ENCODE results near the gene DDX27. TPM values are rescaled to one million over a fixed set of nuclear protein-coding genes. Genes with fewer than 3 reads are reported as not detected.
"Not testable (repeated sequence)": the region's sequence is repeated elsewhere in the genome, so short reads cannot be mapped to it uniquely, and the experiment has no call there.

The DDX27 gene
- total and polyA plus RNA-seq, 4 donors = 16.3 to 32.3 (median 24.9) TPM

DNA sequence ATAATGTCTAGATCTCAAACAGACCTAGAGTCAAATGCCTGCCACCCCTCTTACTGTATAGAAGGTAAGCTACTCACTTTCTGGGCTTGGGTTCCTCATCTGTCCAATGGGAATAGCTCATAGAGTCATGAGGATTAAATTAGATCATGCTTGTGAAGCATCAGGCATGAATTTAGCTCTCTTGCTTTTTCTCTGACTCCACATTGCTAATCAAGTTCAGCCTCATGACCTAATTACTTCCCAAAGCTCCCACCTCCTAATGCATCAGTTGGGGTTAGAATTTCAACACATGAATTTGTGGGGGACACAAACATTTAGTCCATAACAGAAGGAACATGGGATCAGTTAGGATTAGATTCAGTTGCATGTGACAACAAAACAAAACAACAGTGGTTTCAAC is 4.6 kb upstream of the DDX27 start:
- no peak for DNase-seq
- H3K4me1 ChIP-seq (ENCODE audit: control insufficient read depth in 1 of 2, insufficient read depth in 2 of 2, low read length in 2 of 2) = no peaks in the 10 kb centered on the region
- intact Hi-C loops (cut with DNase I) = loop anchor here in 1 of 2 donors (2.0 kb wide), 1 partner anchor 82 kb away; no protein-coding TSS in a partner anchor

DNA sequence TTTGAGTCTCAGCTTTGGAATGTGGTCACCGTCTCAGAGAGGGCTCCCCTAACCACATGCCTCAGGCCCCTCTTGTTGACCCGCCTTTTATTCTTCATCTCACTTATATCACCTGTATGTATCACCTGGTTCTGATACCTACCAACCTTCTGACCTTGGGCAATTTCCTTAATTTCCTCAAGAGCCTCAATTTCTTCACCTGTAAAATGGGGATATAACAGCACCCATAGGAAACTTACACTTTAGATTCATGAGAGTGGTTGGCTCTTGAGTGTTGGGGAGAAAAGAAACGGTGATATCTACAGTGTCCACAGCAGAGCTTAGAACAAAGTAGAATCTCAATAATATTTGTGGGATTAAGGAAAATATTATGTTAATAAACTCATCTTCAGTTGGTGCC is 4.0 kb upstream of the DDX27 start:
- 90 to 92% methylated on average over 3 of the region's 3 CpGs for WGBS, 2 donors
- peaks cover 0 to 2% of the 10 kb centered on the region in 2 donors for H3K4me1 ChIP-seq (ENCODE audit: control insufficient read depth in 1 of 2, insufficient read depth in 2 of 2, low read length in 2 of 2)
- ATAC-seq (ENCODE audit: low FRiP score) (no peak), DNase-seq (no peak)
- intact Hi-C loops (cut with DNase I) = loop anchor here in 1 of 2 donors (2.0 kb wide), 1 partner anchor 82 kb away; no protein-coding TSS in a partner anchor
- no peaks in the 10 kb centered on the region for H3K9me3 ChIP-seq (ENCODE audit: control insufficient read depth, low read length)
- no peaks in the 10 kb centered on the region for H3K27me3 ChIP-seq (ENCODE audit: control insufficient read depth in 1 of 2, insufficient read depth in 2 of 2, low read length in 1 of 2)
- H3K27ac ChIP-seq (ENCODE audit: low read depth in 1 of 2, low read length in 2 of 2) = no peak overlapping the region
- no peak overlapping the region for H3K4me3 ChIP-seq (ENCODE audit: low read length in 2 of 2)
- H3K36me3 ChIP-seq (ENCODE audit: control insufficient read depth in 1 of 2, insufficient read depth in 2 of 2, low read length in 1 of 2) = no peaks in the 10 kb centered on the region

More for the DNA sequence above, 4.6 kb upstream of the DDX27 start:
- no peaks in the 10 kb centered on the region for H3K36me3 ChIP-seq (ENCODE audit: control insufficient read depth in 1 of 2, insufficient read depth in 2 of 2, low read length in 1 of 2)
- ATAC-seq (ENCODE audit: low FRiP score) = no peak
- H3K9me3 ChIP-seq (ENCODE audit: control insufficient read depth, low read length) = no peaks in the 10 kb centered on the region
- H3K27ac ChIP-seq (ENCODE audit: low read depth in 1 of 2, low read length in 2 of 2) = no peak overlapping the region
- no peaks in the 10 kb centered on the region for H3K27me3 ChIP-seq (ENCODE audit: control insufficient read depth in 1 of 2, insufficient read depth in 2 of 2, low read length in 1 of 2)
- no peak overlapping the region for H3K4me3 ChIP-seq (ENCODE audit: low read length in 2 of 2)

DNA sequence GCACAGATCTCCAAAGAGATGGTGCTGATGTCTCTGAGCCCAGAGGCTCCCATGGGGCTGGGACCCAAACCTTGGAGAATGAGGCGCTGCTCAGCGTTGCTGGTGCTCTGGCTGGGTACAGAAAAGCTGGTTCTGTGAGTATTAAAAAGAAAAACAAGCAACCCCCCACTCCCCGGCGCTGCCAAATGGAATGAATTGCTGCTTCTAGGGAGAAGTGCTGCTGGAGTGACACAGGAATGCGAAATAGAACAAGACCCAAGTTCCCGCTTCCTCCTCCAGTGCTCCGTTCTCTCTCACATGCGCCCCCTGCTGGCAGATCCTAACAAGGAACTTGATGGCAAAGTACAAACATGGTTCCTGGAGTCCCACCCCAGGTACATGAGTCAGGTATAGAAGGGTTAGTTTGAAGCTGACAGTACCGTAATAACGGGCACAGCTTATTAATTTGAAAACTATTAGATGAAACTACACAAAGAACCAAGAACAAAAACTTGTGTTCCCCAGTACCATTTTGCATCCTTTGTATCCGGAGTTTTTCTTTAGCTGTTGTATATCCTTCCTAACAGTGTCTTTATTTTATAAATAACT is 2.1 kb upstream of the DDX27 start:
- ATAC-seq (ENCODE audit: low FRiP score) (peak; percentile 71), DNase-seq (peak; percentile 95 to 99)
- Histone ChIP-seq H3K27me3 (ENCODE audit: control insufficient read depth in 1 of 2, insufficient read depth in 2 of 2, low read length in 1 of 2) (no peaks in the 10 kb centered on the region), H3K4me1 (ENCODE audit: control insufficient read depth in 1 of 2, insufficient read depth in 2 of 2, low read length in 2 of 2) (peaks cover 0 to 2% of the 10 kb centered on the region in 2 donors), H3K36me3 (ENCODE audit: control insufficient read depth in 1 of 2, insufficient read depth in 2 of 2, low read length in 1 of 2) (no peaks in the 10 kb centered on the region), H3K27ac (ENCODE audit: low read depth in 1 of 2, low read length in 2 of 2) (no peak overlapping the region), H3K9me3 (ENCODE audit: control insufficient read depth, low read length) (no peaks in the 10 kb centered on the region), H3K4me3 (ENCODE audit: low read length in 2 of 2) (no peak overlapping the region)
- WGBS, 2 donors = 11 to 13% methylated on average over 11 of the region's 11 CpGs
- intact Hi-C loops (cut with DNase I) = loop anchor here in 1 of 2 donors (1.0 kb wide), 1 partner anchor 84 kb away; no protein-coding TSS in a partner anchor

DNA sequence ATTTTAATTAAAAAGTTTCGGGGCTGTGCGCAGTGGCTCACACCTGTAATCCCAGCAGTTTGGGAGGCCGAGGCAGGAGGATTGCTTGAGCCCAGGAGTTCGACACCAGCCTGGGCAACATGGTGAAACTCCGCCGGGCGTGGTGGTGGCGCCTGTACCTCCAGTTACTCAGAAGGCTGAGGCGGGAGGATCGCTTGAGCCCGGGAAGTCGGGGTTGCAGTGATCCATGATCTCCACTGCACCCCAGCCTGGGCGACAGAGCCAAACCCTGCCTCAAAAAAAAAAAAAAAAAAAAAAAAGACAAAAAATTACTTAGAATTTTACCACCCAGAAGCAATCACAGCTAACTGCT is 501 bp upstream of the DDX27 start:
- H3K27me3 ChIP-seq (ENCODE audit: control insufficient read depth in 1 of 2, insufficient read depth in 2 of 2, low read length in 1 of 2); H3K9me3 ChIP-seq (ENCODE audit: control insufficient read depth, low read length); intact Hi-C loops (cut with DNase I); H3K27ac ChIP-seq (ENCODE audit: low read depth in 1 of 2, low read length in 2 of 2); ATAC-seq (ENCODE audit: low FRiP score); H3K4me1 ChIP-seq (ENCODE audit: control insufficient read depth in 1 of 2, insufficient read depth in 2 of 2, low read length in 2 of 2); DNase-seq; H3K4me3 ChIP-seq (ENCODE audit: low read length in 2 of 2); H3K36me3 ChIP-seq (ENCODE audit: control insufficient read depth in 1 of 2, insufficient read depth in 2 of 2, low read length in 1 of 2): not testable (repeated sequence)
- WGBS, 2 donors = 57 to 61% methylated on average over 13 of the region's 13 CpGs

DNA sequence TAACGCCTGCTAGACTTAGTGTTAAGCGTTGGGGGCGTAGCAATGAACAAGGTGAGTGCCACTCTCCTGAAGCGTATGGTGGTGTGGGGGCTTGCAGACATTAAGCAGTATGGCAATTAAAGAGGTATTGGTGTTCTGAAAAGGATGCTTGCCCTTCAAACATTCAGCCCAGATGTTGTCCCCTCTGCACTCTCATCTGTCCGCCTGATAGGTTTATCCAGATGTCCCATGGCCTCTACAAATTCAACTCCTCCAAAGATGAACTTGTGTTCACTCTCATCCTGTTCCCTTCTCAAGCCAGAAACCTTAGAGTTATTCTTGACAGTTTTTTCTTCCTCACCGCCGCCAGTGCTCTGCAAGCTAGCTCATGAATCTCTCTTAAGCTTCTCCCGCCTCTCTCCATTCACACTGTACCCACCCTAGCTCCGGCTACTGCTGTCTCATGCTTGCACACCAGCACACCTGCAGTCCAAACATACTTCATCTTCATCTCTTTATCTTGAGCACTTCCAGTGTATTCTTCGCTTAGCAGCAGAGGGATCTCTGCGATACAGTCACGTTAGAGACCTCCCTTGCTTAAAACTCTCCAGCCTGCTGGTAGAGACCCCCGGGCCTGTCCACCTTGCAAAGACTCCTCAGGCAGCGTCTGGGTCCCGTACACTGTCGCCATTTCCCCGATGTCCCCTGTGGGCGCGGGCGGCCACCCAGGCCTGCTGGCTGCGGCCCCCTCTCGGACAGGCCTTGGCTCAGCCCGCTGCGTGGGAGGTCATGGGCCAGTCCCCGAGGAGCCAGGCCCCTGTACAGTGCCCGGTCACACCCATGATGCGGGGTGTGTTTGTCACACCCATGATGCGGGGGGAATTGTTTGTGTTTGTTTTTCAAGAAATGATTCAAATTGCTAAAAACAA is 962 bp downstream of the DDX27 start:
- intact Hi-C loops (cut with DNase I) = no loop called here
- no peaks in the 10 kb centered on the region for H3K27me3 ChIP-seq (ENCODE audit: control insufficient read depth in 1 of 2, insufficient read depth in 2 of 2, low read length in 1 of 2)
- WGBS, 2 donors = 66 to 68% methylated on average over 28 of the region's 28 CpGs
- no peak for DNase-seq
- no peaks in the 10 kb centered on the region for H3K9me3 ChIP-seq (ENCODE audit: control insufficient read depth, low read length)
- no peak for ATAC-seq (ENCODE audit: low FRiP score)
- H3K4me3 ChIP-seq (ENCODE audit: low read length in 2 of 2) = peak overlapping the region; percentile 84
- peaks cover 10% of the 10 kb centered on the region in 2 donors for H3K36me3 ChIP-seq (ENCODE audit: control insufficient read depth in 1 of 2, insufficient read depth in 2 of 2, low read length in 1 of 2)
- peaks cover 0 to 2% of the 10 kb centered on the region in 2 donors for H3K4me1 ChIP-seq (ENCODE audit: control insufficient read depth in 1 of 2, insufficient read depth in 2 of 2, low read length in 2 of 2)
- H3K27ac ChIP-seq (ENCODE audit: low read depth in 1 of 2, low read length in 2 of 2) = peak overlapping the region in 1 of 2 donors; percentile 74

DNA sequence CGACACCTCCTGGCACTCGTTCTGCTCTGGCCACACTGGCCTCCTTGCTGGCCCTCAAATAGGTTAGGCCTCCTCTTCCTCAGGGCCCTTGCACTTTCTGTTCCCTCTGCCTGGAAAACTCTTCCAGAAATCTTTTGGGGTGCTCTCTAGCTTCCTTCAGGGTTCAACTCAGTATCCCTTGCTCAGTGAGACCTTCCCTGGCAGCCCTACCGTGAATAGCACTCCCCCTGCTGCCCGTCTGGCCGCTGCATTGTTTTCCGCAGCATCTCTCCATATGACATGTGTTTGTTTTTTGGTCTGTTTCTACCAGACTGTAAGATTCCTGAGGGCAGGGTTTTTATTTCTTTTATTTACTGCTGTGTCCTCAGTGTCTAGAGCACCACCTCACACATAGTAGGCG is 6.7 kb downstream of the DDX27 start:
- H3K27me3 ChIP-seq (ENCODE audit: control insufficient read depth in 1 of 2, insufficient read depth in 2 of 2, low read length in 1 of 2) = no peaks in the 10 kb centered on the region
- intact Hi-C loops (cut with DNase I) = no loop called here
- 91% methylated on average over 7 of the region's 7 CpGs for WGBS, 2 donors
- H3K9me3 ChIP-seq (ENCODE audit: control insufficient read depth, low read length) = no peaks in the 10 kb centered on the region
- peaks cover 10 to 18% of the 10 kb centered on the region in 2 donors for H3K36me3 ChIP-seq (ENCODE audit: control insufficient read depth in 1 of 2, insufficient read depth in 2 of 2, low read length in 1 of 2)
- DNase-seq = no peak
- no peak overlapping the region for H3K4me3 ChIP-seq (ENCODE audit: low read length in 2 of 2)
- ATAC-seq (ENCODE audit: low FRiP score) = no peak
- H3K27ac ChIP-seq (ENCODE audit: low read depth in 1 of 2, low read length in 2 of 2) = no peak overlapping the region
- no peaks in the 10 kb centered on the region for H3K4me1 ChIP-seq (ENCODE audit: control insufficient read depth in 1 of 2, insufficient read depth in 2 of 2, low read length in 2 of 2)

DNA sequence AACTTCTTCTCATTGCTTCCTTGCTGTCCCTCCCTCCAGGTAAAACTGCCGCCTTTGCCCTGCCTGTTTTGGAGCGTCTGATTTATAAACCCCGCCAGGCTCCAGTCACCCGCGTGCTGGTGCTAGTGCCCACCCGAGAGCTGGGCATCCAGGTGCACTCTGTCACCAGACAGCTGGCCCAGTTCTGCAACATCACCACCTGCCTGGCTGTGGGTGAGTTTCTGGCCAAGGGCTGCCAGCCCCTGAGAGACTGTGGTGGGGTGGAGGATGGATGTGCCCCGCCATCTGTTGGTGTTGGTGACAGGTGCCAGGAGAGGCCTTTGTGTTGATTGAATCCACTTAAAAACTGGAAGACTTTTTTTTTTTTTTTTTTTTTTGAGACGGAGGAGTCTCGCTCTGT is 9.5 kb downstream of the DDX27 start:
- peaks cover 5 to 20% of the 10 kb centered on the region in 2 donors for H3K36me3 ChIP-seq (ENCODE audit: control insufficient read depth in 1 of 2, insufficient read depth in 2 of 2, low read length in 1 of 2)
- H3K4me3 ChIP-seq (ENCODE audit: low read length in 2 of 2) = no peak overlapping the region
- H3K4me1 ChIP-seq (ENCODE audit: control insufficient read depth in 1 of 2, insufficient read depth in 2 of 2, low read length in 2 of 2) = no peaks in the 10 kb centered on the region
- H3K9me3 ChIP-seq (ENCODE audit: control insufficient read depth, low read length) = no peaks in the 10 kb centered on the region
- ATAC-seq (ENCODE audit: low FRiP score) = no peak
- no peaks in the 10 kb centered on the region for H3K27me3 ChIP-seq (ENCODE audit: control insufficient read depth in 1 of 2, insufficient read depth in 2 of 2, low read length in 1 of 2)
- intact Hi-C loops (cut with DNase I) = no loop called here
- WGBS, 2 donors = 95 to 97% methylated on average over 8 to 9 of the region's 9 CpGs
- no peak overlapping the region for H3K27ac ChIP-seq (ENCODE audit: low read depth in 1 of 2, low read length in 2 of 2)
- DNase-seq = peak in 1 of 2 donors; percentile 62

DNA sequence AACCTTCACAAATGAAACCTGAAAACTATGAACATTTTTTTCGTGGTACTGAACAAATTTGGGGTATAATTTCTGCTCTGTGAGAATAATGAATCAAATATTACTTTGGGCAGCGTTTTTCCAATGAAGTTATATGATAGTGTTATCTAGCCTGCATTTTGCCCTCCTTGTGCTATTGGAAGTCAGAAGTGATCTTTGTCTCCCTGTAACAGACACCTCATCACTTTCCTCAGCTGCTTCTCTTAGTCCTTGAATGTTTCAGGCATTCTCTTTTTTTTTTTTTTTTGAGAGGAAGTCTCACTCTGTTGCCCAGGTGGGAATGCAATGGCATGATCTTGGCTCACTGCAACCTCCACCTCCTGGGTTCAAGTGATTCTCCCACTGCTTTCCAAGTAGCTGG is 10.2 kb downstream of the DDX27 start:
- intact Hi-C loops (cut with DNase I) = no loop called here
- Histone ChIP-seq H3K27me3 (ENCODE audit: control insufficient read depth in 1 of 2, insufficient read depth in 2 of 2, low read length in 1 of 2) (no peaks in the 10 kb centered on the region), H3K27ac (ENCODE audit: low read depth in 1 of 2, low read length in 2 of 2) (no peak overlapping the region), H3K4me1 (ENCODE audit: control insufficient read depth in 1 of 2, insufficient read depth in 2 of 2, low read length in 2 of 2) (no peaks in the 10 kb centered on the region), H3K9me3 (ENCODE audit: control insufficient read depth, low read length) (no peaks in the 10 kb centered on the region), H3K4me3 (ENCODE audit: low read length in 2 of 2) (no peak overlapping the region), H3K36me3 (ENCODE audit: control insufficient read depth in 1 of 2, insufficient read depth in 2 of 2, low read length in 1 of 2) (peaks cover 3 to 18% of the 10 kb centered on the region in 2 donors)
- ATAC-seq (ENCODE audit: low FRiP score) (no peak), DNase-seq (no peak)
- 92% methylated on average over 2 of the region's 2 CpGs for WGBS, 2 donors

DNA sequence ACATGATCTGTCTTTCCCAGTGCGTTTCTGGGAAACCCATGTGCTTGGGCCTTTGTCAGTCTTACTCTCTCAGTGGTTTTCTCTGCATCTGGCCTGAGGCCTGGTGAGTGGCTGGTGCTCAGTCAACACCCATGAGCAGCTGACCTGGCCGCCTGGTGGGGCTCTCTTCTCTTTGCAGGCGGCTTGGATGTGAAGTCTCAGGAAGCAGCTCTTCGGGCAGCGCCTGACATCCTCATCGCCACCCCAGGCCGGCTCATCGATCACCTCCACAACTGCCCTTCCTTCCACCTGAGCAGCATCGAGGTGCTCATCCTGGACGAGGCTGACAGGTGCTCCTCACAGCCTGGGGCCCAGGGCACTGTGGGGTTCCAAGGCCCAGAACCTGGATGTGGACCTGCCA is 10.8 kb downstream of the DDX27 start:
- H3K4me1 ChIP-seq (ENCODE audit: control insufficient read depth in 1 of 2, insufficient read depth in 2 of 2, low read length in 2 of 2) = no peaks in the 10 kb centered on the region
- H3K4me3 ChIP-seq (ENCODE audit: low read length in 2 of 2) = no peak overlapping the region
- no peak overlapping the region for H3K27ac ChIP-seq (ENCODE audit: low read depth in 1 of 2, low read length in 2 of 2)
- ATAC-seq (ENCODE audit: low FRiP score) (no peak), DNase-seq (no peak)
- 90 to 92% methylated on average over 10 of the region's 10 CpGs for WGBS, 2 donors
- peaks cover 3 to 17% of the 10 kb centered on the region in 2 donors for H3K36me3 ChIP-seq (ENCODE audit: control insufficient read depth in 1 of 2, insufficient read depth in 2 of 2, low read length in 1 of 2)
- intact Hi-C loops (cut with DNase I) = no loop called here
- no peaks in the 10 kb centered on the region for H3K27me3 ChIP-seq (ENCODE audit: control insufficient read depth in 1 of 2, insufficient read depth in 2 of 2, low read length in 1 of 2)
- H3K9me3 ChIP-seq (ENCODE audit: control insufficient read depth, low read length) = no peaks in the 10 kb centered on the region
